SHP77 treated with DMSO at 0.1 percent for 48 hours (cell line): ENCODE data around the gene ARHGAP21.
"Not testable (repeated sequence)": the region's sequence is repeated elsewhere in the genome, so short reads cannot be mapped to it uniquely, and the experiment has no call there.

ENCODE experiments used
- DNase-seq: peaks from one replicate; lab custom pipeline; 2025; lab: John Stamatoyannopoulos, UW

Gene ARHGAP21

DNA sequence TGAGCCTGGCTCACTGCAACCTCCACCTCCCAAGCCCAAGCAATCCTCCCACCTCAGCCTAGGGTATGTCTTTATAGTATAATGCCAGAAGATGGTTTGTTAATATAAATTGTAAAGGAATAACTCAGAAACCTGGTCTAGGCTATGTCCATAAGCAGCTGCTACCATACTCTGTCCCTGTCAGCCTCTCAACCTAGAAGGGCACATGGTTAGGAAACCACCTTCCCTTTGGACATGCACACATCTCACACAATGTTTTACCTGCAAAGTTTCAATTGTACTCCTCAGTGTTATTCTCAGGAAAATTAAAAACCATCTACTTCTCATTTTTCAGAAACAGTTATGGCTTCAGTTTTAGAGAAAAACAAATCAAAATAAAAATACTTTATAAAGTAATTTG lies 40.1 kb downstream of the ARHGAP21 start:
- DNase-seq: no peak

DNA sequence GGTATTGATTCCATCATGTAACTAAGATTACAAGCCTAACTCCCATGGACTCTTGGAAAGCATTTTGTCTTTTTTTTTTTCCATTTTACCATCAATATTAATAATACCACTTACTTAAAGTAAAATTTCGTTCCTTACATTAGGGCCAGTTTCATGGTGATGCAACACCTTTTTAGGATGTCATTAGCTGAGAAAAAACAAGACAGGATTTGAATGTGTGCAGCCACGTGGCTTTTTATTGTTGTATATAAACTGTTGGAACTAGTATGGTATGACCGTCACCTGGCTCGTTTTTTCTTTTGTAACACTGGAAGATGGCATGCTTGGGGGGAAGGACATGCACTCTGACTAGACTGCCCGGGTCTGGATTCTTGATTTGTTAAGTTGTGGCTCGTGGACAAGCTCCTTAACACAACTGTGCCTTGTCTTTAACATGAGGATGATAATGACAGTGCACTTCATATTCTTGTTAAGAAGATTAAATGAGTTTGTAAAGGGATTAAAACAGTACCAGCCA lies 42.1 kb downstream of the ARHGAP21 start:
- DNase-seq: no peak

DNA sequence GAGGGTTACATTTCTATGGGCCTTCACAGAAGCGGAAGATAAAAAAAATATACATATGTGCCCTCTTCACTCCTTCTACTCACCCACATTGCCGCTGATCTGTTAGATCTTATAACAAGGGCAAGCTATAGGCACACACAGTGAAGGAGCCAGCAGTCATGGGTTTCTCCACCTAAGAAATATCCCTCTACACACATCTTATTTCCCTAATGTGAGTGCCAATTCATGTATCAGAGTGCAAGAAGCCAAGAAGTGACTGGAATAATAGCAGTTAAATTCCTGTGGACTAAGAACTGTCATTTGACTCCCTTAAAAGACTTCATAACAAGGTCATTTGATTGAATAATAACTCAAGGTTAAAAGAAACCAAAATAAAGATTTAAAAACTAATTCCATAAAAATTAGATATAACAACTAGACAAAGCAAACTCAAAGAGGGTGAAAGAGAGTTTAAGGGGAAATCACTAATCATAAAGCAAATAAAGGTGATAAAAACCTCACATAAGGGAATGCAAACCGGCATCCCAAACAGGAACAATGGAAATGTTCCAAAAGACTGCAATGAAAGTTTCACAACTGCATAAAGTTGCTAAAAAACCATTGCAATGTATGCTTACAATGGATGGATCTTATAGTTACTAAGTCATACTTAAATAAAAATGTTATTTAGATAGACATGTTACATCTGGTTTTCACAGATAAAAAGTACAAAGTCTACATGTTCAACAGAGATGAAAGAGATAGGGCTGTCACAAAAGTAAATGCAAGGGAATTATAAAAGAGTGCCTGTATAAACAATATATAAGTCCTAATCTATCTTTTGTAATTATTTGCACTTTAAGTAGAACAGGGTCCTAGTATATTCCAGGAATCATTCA lies 42.8 kb downstream of the ARHGAP21 start:
- no peak for DNase-seq

DNA sequence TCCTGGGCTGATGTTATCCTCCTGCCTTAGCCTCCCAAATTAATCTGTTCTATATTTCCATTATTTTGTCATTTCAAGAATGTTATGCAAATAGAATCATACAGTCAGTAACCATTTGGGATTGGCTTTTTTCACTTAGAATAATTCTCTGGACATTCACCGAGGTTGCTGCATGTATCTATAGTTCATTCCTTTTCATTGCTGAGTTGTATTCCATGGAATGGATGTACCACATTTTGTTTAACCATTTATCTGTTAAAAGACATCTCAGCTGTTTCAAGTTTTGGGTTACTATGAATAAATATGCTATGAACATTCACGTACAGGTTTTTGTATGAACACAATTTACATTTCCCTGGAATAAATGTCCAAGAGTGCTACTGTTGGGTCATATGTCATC lies 44.9 kb downstream of the ARHGAP21 start:
- DNase-seq: no peak

DNA sequence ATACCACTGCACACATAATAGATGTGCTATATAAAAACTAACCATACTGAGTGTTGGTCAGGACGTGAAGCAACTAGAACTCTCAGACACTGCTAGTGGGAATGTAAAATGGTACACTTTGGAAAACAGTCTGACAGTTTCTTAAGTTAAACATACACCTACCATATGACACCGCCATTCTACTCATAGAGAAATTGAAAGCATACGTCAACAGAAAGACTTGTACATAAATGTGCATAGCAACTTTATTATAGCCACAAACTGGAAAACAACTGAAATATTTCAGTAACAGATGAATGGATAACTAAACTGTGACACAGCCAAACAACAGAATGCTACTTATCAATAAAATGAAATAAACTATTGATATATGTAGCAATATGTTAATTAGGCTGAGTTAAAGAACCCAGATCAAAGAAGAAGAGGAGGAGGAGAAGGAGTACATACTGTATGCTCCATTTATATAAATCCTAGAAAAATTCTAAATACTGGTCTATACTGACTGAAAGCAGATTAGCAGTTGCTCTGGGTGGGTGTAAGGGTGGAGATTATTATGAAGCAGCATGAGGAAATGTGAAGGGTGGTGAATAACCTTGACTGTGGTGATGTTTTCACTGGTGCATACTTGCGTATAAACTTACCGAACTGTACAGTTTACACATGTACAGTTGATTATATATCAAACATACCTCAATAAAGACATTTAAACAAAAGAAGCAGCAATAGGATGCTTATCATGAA lies 48.6 kb downstream of the ARHGAP21 start:
- DNase-seq: no peak

DNA sequence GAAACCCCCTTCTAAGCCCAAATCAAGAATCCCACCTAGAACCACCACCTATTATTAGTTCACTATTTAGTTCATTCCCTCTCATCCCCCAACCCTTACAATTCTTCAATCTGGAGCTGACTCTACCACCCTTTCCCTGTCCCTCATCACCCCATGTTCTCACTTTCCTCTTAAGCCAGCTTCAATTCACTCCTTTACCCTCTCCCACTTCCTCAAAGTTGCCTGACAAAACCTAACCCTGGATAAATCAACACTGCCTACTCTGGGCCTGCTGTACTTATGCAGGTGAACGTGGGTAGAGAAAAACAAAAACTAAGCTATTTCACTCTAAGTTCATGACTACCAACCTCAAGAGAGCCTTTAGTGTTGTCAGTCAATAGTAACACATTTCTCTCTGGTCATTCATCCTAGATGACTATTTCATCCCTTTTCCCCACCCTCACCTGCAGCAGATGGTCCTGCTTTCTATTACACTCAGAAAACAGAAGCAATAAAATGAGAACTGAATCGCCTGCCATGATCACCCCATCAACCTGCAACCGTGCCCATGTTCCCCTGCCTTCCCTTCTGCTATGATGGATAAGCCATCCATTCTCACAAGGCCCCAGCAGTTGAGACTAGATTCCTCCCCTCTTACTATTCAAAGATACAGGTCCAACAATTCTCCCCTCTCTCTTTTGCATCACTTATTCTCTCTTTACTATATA lies 52.6 kb downstream of the ARHGAP21 start:
- no peak for DNase-seq

DNA sequence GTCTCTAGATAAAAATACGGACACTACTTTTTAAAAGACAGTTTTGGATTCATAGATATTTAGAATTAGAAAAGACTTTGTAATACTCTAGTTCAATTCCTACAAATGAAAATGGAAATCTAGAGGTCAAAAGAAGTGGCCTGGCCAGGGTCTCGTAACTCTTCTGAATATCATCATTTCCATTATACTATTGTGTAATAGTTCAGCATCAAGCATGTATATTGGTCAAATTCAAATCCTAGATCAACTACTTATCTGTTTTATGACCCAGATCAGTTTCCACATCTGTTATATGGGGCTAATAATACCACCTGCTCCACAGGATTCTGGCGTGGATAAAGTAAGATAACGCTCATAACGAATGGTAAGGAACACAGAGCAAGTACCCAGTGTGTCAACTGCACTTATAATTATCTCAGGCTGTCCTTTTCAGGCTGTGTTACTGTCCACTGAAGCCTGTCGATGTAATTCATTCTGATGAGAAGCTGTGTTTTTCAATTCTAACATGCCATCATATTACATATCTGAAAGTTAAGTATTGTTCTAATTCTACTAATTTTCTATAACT lies 54.3 kb downstream of the ARHGAP21 start:
- no peak for DNase-seq

DNA sequence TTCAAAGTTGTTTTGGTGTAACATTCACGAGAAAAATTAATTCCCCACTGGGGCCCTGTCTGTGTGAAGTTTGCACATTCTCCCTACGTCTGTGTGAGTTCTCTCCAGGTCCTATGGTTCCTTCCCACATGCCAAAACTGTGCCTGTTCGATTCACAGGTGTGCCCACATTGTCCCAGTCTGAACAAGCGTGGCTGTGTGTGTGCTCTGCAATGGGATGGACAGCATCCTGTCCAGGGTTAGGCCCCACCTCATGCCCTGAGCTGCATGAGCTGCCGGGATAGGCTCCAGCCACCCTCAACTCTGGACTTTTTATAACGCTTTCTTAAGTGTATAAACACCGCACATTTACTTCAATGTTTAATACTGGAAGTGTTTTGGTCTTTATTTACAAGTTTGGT lies 55.4 kb downstream of the ARHGAP21 start:
- DNase-seq: no peak

DNA sequence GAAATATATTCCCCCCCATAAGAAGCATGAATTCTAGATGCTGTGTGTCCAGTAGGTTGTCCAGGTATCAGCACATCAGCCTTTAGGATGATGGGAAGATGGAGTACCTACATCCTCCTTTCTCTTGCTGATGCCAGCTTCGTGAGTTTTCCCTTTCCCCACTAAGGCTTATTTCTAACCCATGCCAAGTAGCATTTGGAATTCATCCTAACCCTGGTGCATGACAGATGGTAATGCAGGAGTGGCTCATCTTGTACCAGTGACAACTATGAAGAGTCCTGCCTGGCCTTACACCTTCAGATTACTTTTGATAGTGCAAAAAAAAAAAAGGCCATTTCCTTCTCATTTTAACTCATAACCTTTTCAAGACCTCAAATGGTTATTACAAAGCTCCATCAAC lies 58.7 kb downstream of the ARHGAP21 start:
- no peak for DNase-seq

DNA sequence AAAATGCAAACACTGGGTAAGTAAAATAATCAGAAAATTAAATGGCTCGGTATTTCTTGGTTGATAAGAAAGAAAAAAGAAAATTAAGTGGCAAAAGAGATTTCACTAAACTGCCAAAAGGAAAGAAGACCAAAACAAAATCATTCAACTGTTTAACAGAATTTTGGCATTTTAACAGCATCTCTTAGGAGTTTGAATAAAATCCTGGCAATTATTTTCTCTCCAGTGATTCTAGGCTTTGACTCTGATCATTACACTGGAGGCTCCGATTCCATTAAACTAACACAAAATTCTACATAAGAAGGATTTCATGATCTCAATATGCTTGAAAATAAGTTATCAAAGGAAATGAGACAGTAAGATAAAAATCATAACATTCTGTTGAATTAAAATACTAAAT lies 62.3 kb downstream of the ARHGAP21 start:
- no peak for DNase-seq

DNA sequence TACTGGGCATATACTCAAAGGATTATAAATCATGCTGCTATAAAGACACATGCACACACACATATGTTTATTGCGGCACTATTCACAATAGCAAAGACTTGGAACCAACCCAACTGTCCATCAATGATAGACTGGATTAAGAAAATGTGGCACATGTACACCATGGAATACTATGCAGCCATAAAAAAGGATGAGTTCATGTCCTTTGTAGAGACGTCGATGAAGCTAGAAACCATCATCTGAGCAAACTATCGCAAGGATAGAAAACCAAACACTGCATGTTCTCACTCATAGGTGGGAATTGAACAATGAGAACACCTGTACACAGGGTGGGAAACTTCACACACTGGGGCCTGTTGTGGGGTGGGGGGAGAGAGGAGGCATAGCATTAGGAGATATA lies 65.4 kb downstream of the ARHGAP21 start:
- not testable (repeated sequence) for DNase-seq

DNA sequence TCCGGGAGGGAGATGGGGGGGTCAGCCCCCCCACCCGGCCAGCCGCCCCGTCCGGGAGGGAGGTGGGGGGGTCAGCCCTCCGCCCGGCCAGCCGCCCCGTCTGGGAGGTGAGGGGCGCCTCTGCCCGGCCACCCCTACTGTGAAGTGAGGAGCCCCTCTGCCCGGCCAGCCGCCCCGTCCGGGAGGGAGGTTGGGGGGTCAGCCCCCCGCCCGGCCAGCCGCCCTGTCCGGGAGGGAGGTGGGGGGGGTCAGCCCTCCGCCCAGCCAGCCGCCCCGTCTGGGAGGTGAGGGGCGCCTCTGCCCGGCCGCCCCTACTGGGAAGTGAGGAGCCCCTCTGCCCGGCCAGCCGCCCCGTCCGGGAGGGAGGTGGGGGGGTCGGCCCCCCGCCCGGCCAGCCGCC lies 67.4 kb downstream of the ARHGAP21 start:
- DNase-seq: not testable (repeated sequence)

DNA sequence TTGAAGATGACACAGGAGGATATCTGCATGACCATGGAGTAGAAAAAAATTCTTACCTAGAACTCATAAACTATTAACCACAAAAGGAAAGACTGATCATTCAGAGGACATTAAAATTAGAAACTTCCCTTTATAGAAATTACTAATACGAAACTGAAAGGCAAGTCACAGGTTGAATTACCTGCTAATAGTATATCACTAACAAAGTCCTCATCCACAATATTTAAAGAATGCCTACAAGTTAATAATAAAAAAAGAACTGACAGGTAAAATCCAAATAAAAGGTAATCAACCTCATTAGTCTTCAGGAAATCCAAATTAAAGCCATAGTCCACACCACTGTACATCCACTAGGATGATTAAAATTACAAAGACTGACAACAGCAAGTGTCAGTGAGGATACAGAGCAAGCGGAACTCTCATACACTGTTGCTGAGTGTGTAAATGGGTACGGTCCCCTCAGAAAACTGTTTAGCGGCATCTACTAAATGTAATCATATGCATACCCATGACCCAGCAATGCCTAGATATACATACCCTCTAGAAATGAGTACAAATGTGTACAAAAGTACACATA lies 71.2 kb downstream of the ARHGAP21 start:
- DNase-seq: no peak

DNA sequence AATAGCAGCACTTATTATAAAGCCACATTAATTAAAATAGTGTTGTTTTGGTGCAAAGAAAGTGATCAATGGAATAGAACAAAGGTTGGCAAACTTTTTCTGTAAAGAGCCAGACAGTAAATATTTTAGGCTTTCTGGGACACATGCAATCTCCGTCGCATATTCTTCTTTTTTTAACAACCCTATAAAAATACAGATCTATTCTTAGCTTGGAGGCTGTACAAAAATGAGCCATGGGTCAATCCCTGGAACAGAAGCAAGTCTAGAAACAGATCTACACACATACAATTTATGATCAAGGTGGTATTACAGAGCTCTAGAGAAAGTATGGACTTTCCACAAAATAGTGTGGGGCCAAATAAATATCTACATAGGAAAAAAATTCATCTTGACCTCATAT lies 71.8 kb downstream of the ARHGAP21 start:
- DNase-seq: no peak

DNA sequence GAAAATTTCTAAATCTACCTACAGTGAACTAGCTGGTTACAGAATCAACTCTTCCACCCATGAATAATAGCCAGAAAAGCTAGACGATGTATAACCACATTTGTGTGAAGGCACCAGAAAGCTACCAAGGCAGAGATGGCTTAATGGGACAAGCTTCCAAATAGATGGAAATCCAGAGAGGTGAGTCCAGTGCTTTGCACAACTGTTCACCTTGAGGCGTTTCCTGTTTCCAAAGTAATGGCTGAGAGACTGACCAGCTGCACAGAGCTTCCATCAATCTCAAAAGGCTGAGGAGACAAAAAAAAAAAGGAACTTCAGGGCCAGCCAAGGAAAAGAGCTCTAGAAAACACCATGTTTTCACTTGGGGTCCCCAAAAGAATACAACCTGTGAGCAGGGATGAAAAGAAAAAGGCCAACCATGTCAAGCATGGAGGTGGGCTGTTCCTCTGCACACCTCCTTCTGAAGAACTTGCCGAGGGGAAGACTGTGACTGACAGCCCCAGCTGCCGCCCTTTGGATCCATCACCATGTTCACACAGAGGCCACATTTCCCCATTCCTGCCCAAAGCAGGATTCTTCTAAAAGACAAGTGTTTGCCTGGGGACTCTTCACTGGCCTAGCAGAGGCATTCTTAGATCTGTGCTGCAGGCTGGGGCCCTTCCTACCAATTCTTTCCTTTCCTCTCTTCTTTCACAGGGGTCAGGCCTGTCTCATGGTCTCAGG lies 72.9 kb downstream of the ARHGAP21 start:
- DNase-seq: no peak

DNA sequence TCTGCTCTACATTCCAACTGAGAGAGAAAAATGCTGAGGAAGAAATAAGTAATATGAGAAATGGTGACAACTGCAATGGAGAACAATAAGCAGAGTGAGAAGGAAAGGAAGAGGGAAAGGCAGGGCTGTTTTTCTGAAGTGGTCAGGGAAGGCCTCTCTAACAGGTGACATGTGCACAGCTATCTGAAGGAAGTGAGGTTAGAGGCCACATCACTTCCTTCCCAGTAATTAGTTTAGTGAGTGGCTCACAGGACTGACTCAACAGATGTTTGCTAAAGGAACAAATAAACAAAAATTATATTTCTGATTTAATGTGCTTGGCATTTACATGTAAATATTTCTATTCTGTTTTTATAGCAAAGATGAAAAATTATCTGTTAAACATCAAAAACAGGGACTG lies 77.9 kb downstream of the ARHGAP21 start:
- no peak for DNase-seq

DNA sequence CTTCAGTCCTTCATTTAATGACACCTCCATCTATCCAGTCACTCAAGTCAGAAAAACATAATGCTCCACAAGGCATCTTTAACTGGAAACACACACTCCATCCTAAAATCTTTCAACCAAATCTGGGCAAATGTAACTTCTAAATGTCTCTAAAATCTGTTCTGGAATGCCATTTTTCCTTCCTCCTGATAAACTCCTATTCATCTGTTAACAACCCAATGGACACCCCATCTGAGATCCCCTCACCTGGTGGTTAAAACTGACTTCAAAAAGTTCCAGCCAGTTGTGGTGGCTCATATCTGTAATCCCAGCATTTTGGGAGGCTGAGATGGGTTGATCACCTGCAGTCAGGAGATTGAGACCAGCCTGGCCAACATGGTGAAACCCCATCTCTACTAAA lies 78.7 kb downstream of the ARHGAP21 start:
- DNase-seq: no peak

DNA sequence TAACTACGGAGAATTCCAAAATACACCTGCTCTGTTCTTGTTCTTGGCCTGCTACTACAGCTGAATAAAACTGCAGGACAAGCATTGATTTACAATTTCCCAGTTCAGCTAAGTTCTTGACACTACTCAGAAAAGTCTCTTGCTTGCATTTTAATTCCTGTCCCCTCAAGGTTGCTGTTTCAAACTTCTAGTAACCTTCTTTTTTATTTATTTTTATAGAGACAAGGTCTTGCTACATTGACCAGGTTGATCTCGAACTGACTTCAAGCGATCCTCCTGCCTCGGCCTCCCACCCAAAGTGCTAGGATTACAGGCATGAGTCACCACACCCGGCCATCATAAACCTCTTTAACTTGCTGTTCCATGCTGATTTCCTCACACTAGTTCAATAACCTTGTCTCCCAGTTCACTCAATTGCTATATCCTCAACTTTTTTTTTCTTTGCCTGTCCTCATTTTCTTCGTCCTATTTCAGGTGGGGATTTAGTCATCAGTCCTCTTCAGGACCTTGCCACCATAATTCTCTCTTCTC lies 79.9 kb downstream of the ARHGAP21 start:
- no peak for DNase-seq

DNA sequence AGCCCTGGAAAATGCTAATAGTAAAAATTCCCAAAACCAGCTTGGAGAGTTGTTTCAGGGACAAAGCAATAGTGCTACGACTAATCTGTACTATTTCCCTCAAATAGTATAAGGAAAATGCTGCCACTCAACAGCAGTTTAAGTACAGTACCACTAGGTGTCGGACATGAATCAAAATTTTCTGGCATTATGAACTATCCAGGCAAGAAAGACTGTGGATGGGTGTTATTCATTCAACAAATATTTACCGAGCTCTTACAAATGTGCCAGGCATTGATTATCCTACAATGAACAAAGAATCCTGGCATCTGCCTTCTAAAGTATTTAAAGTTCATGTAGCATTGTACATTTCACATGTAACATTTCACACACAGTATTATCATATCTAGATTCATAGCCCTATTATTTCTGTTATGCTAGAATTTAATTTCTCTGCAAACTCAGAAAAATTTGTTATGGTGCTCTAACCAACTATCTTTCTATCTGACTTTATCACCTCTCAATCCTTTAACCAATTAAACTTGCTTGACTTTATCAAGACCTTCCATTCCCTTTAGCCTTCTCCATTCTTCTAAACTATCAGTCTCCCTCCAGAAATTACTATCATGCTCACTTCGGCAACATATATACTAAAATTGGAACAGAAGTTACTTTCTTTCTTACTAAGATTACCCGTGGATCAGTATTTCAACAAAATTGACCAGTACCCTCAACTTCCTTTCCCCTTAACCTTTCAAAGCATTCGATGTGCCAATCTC lies 80.6 kb downstream of the ARHGAP21 start:
- DNase-seq: peak; percentile 70

DNA sequence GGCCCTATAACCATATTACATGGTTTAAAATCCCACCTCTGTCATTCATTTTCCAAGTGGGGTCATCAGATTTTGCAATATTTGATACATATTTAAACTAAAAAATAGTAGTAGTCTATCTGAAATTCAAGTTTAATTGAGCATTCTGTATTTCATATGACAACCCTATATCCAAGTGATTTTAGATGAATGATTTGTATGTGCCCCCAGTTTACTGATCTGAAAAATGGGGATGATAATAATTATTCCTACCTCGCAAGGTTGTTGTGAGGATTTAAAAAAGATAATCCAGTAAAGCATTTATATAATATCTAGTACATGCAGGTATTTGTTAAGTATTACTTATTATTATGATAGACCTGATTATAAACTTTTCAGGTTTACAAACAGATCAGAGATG lies 84.6 kb downstream of the ARHGAP21 start:
- no peak for DNase-seq
